HG02623 (cell line): ENCODE results near the gene VAMP3.
"Not testable (repeated sequence)": the region's sequence is repeated elsewhere in the genome, so short reads cannot be mapped to it uniquely, and the experiment has no call there.

Experiments
- ATAC-seq: cut with Tn5 transposase; IDR thresholded peaks from one replicate; pipeline ENCODE4 v1.9.1; 2021; ENCODE audit warnings: moderate library complexity; ENCODE audit not compliant: unreplicated experiment

Gene VAMP3

DNA sequence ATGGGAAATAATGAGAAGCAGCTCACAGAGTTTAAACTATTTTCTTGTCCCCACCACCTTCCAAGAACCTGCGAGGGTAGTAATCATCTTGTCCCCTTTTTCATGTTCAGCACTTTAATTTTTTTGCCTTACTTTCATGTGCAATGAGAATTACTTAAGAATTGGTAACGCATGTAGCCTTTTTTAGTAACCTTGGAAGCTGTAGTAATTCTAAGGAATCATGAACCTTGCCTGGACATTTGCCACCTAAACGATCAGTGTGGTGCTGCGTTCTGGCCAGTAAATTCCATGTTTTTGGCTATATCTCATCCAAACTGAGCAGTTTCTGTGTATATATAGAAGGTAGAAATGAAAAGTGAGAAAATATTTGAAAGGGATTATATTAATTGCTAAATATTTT lies 3.9 kb upstream of the VAMP3 start:
- ATAC-seq = no peak

DNA sequence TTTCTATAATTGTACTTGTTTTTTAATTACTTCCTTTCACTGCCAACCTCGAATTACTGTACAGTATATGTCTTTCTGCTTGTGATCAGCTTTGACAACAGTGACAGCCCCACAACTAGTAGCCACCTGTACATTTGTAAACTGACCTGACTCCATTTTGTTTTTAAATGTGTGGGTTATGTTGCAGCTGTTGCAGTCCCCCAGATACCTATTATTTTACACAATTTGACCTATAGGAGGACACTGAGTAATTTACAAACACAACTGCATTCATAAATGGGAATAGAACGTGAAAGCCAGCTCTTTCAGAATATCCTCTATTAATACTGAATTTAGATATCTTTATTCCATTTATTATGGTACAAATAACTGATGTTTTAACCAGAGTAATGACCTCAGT lies 2.5 kb upstream of the VAMP3 start:
- ATAC-seq = no peak

DNA sequence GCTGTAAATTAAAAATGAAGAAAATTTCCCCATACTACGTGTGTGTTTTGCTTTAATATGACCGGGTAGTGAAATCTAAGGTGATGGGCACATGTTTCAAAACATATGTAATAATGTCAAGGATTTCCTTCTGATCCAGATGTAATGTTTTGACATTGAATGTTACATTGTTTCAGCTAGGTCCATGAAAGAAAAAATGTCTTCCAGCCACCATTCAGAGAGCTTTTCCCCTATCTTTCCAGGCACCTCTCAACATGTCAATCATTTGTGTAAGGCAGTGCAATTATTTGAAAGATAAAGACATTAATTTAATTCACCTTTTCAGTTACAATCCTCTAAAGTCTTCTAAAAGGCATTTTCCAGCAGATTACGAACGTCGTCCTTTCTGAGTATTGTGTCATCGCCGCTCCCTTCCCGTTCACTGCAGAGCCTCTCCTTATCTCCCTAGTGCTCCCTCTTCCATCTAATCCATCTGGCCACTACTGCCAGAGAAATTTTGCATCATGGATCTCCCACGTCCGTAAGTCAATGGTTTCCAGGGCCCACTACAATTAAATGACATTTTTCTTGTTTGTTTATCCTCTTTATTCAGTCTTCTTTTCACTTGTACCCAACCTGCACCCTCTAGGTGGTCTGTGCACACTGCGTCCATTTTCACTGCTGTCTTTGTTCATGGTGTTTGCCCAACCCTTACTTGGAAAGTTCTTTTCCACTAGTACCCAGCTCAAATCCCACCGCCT lies 1.3 kb upstream of the VAMP3 start:
- no peak for ATAC-seq

DNA sequence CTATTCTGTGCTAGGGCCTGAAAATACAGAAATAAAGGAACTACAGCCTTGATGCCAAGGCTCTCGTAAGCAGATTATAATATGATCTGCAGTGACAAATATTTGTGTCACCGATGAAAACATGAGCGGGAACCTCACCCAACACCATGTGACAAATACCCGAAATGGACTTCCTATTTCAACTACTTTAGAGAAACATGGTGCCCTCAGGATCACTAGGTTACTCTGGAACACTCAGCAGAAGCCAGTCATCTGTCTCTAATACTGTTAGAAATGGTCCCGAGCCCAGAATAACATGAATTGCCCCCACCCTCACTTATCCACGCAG lies 463 bp upstream of the VAMP3 start:
- ATAC-seq = no peak

DNA sequence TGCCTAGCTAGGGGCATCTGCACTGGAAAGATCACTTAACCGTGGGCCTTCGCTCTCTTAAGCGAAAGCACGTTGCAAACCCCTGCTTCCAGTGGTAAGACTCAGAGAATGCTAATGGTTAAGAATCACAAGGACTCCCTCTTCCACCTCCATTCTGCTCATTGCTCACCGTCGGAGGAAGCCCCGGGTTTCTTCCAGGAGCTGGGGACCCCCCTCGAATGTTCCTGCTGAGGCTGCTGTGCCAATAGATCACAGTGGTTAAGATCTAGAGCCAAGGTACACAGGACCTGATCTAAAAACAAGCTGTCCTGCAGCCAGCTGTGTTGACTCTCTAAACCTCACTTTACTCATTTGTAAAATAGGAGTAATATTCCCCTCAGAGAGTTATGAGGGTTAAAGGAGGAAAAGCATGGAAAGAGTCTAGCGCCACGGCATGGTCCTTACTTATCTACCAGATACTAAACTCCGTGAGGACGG lies 765 bp downstream of the VAMP3 start:
- ATAC-seq = no peak

DNA sequence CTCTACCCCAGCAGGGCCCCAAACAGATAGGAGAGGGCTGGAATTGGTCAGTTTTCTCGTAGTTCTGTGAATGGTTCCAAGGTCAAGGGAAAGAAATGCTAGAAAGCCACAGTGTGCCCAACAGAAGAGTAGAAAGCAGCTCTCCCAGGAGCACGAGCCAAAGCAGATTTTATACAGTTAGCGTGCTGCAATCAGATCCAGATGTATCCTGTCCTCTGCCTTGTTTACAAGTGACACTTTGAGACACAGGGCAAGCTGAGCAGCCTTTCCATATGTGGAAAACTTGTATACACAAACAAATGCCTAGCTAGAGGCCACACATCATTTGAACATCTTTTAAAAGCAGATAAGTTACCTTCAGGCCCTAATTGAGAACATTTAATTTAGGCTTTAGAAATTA lies 6.5 kb downstream of the VAMP3 start:
- no peak for ATAC-seq

DNA sequence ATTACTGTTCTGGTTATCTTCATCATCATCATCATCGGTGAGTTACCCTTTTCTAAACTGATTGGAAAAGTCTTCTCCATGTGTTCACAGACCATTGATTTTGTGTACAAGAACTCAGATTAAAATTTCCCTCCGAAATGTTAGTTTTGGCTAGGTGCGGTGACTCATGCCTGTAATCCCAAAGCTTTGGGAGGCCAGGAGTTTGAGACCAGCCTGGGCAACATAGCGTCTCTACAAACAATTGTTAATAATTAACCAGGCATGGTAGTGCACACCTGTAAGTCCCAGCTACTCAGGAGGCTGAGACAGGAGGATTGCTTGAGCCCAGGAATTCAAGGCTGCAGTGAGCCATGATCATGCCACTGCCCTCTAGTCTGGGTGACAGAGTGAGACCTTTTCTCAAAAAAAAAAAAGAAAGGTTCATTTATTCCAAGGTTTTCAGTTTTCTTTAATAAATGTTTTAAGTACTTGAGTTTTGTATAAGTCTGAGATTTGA lies 7.1 kb downstream of the VAMP3 start:
- ATAC-seq = no peak

DNA sequence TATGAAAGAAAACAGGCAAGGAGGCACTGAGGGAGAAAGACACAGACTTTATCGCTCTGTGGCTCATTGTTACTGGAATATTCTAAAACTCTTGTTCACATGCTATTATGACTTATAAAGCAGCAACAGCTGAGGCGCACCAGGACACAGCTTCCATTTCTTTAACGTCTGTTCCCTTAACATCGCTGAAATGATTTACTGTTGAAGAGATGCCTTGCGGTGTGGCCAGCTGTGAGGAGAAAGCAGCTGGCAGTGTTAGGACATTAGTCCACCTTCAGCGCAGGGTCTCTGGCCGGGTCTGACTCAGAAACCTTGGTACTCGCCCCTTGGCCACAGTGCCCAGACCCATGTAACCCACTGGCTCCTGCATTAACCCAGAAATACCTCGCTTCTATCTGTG lies 9.9 kb downstream of the VAMP3 start:
- ATAC-seq = no peak

DNA sequence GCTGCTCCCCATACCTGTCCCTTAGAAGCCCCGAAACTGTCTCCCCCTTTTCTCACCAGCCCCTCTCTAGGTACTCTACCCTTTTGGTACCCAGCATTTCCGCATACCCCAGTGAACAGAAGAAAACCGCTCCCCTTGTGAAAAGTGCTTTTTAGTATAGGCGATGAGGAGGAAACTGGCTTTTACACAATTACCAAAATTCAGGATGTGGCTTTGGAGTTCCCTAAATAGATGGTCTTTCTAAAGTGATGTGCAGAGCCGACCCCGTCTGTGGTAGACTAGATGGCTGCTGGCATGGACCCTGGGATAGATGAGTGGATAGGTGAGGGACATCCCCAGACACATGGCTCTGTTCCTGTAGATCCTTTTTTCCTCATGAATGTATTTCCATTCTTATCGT lies 10.4 kb downstream of the VAMP3 start:
- no peak for ATAC-seq

DNA sequence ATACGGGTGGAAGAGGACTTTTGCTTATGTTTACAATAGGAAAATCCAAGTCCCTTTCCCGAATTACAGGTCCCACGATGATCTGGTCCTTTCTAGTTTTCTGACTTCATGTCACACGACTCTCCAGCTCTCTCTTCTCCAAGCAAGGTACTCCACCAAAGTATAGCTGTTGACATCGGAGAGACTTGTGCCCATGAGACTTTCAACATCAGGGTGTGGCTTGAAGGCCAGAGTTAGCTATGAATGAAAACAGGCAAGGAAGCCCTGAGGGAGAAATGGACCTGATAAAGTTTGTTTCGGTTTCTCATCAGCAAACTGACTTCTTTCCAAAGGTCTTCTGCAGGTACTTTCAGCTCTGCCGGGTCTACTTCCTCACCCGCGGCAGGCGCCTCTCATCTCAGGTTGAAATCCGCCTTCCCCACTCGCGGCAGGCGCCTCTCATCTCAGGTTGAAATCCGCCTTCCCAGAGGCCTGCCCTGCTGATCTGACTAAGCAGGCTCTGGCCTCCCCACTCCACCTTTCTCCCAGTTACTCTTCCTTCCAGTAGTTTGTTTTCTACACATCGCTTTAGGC lies 10.9 kb downstream of the VAMP3 start:
- ATAC-seq = no peak

DNA sequence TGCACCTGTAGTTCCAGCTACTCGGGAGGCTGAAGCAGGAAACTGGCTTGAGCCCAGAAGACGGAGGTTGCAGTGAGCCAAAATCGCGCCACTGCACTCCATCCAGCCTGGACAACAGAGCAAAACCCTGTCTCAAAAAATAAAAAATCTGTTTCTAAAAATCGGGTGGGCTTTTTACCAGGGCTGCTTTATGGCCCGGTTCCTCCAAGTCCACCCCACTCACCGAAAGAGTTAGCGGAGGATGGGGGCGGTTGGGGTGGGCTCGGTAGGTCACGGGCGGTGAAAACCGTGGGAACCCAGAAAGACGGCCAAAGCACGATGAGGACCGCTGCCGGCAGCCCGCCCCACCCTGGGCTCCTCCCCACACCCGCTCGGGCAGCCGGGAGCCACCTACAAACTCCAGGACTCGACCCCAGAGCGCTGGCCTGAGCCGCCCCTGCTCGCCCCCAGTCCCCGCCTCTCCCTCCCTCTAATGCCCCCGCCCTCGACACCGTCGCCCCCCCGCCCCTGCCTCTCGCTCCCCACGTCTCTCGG lies 12.1 kb downstream of the VAMP3 start:
- no peak for ATAC-seq

DNA sequence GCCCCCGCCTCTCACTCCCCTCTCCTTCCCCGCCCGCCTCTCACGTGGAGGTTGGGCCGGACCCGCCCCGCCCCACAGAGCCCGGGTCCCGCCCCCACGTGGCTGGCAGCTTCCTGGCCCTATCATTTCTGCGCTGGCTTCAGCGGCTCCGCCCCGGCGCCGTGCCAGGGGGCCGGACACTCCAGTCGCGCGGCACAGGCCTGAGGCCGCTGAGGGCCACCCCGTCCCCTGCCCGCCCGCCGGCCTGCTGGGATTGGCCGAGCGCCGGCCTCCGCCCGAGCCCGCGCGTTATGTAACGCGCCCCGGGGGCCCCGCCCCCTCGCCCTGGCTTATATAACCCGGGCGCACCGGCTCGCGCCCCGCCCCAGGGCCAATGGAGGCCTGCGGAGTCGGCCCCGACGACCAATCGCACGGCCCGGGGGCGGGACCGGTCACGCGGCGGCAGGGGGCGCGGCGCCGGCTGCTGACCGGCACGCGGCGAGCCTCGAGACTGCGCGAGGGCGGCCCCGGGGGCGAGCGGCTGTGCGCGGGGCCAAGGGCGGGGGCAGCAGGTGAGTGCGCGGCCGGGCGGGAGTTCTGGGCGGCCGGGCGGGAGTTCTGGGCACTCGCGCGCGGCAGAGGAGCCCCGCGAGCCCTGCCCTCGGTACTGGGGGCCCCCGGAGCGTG lies 12.9 kb downstream of the VAMP3 start, which contains the start of gene PER3:
PER3 (plus strand) TSS at position 466 of the 666 bp plus-strand sequence. CDS start 587 bp downstream, outside the sequence.
- ATAC-seq = peak; percentile 88

DNA sequence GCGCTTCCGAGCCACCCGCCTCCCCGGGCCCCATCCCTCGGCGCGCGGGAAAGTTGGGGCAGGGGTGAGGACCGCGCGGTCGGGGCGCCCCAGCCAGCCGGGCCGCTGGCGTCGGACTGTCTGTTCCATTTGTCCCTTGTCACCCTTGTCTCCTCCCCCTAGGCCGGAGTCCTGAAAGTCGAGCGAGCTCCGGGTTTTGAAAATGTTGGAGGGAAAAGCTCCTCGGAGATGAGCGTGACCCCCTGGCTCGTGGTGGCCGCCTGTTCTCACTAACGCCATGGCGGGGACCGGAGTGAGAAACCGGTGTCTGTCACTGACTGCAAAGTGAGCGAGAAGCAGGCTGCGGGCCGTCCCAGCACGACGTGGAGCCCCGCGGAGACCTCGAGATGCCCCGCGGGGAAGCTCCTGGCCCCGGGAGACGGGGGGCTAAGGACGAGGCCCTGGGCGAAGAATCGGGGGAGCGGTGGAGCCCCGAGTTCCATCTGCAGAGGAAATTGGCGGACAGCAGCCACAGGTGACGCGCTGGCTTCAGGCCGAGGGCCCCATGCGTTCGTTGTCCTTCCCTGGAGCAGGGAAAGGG lies 13.5 kb downstream of the VAMP3 start:
- ATAC-seq = no peak

DNA sequence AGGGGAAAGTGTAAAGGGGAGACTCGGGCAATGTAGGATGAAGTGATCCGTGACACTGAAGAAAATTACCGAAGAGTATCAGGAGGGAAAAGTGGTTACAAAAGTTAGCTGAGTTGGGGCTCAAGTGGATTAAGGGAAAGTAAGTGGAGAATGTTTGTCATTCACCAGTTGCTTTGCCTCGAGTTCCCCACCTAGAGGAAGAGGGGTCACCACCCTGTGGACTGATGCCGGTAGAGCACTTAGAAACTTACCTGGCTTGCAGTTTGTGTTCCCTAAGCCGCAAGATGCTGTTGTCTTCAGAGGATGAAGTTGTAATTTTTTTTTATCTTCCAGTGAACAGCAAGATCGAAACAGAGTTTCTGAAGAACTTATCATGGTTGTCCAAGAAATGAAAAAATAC lies 14.0 kb downstream of the VAMP3 start:
- no peak for ATAC-seq

DNA sequence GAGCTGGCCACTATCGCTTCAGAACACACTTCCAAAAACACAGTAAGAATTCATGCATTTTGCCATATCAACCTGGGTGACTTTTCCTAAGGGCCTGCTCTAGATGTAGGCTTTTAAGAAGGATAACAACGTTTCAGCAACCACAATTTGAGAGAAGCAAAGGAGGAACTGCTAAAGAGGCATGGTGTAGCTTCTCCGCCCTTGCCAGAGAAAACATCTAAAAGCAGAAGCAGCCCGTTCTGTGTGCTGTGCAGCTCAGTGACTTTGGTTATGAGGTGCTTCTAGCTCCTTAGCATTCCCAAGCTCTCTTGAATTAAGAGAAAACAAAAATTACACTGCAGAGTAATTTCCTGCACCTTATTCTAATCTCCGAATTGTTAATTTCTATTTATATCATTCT lies 15.7 kb downstream of the VAMP3 start:
- no peak for ATAC-seq

DNA sequence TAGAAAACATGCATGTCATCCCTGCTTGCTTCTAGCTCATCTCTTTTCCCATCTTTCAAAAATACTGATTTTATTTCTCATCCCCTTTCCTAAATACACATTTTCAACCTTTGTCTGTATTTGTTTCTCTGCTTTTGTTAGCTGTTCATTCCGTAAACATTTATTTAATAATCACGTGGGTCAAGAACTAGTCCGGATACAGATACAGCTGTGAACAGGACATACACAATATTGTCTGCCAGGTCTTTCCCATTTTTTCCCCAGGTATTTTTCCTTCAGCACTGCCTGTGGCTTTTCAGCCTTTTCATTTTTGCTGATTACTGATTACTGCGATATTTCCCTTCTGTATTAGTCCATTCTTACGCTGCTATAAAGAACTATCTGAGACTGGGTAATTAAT lies 18.7 kb downstream of the VAMP3 start:
- ATAC-seq = no peak

DNA sequence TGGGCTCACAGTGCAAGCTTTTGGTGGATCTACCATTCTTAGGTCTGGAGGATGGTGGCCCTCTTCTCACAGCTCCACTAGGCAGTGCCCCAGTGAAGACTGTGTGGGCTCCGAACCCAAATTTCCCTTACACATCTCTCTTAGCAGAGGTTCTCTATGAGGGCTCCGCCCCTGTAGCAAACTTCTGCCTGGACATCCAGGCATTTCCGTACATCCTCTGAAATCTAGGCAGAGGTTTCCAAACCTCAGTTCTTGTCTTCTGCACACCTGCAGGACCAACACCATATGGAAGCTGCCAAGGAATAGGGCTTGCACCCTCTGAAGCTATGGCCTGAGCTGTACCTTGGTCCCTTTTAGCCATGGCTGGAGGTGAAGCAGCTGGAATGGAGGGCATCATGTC lies 19.9 kb downstream of the VAMP3 start:
- not testable (repeated sequence) for ATAC-seq

DNA sequence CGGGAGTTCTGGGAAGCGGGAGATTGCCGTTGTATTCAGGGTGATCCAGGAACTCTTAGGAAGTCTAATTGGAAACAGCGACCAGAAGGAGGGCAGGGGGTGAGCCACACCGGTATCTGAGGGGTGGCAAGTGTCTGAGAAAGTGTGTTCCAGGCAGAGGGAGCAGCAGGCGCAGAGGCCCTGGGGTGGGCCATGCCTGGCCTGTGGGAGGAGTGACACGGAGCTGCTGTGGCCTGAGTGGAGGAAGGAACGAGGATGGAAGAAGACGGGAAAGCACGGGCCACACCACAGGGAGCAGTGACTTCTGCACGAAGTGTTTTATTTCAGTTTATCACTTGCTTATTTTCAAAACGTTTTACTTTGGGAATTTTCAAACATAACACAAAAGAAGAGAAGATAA lies 24.3 kb downstream of the VAMP3 start:
- ATAC-seq = no peak

DNA sequence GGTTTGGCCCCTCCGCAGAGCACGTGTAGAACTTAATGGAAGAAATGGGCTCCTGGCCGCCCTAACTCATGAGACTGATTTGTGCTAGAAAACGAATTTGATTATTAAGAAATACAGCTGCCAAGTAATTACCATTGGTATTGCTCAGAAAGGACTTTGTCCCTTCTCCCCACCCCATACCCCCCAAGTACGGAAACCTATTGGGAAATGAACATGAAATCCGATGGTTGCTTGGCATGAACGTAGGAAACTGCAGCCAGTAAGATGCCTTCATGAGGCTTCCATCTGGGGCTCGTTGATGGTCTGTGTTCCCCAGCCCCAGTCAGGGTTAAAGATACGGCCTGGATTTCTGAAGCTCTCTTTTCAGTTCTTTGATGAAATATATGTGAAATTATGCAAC lies 34.4 kb downstream of the VAMP3 start:
- ATAC-seq = no peak

DNA sequence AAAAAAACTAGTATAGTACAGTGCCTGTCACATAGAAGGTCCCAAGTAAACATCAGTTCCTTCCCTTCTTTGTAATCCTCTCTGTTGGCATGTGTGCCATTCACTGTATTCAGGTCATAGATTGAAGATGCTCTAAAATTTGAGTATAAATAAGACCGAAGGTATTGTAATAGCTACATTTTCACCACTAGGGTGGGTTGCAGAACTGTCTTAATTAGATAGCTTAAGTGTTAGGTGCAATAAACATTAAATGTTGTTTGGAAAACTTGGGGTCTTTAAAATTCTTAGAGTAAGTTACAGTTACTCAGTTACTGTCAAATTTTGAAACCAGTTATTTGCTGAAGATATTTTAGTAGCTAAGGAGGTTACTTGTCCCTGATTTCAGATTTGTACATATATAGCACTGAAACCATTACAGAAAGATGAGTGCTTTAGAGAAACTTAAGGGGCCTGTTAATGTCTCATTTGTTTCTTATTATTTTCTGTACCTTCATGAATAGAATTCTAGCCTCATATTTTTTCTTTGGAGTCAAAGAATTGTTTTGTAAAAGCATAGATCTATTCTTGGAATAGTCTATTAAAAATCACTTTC lies 37.3 kb downstream of the VAMP3 start:
- no peak for ATAC-seq

DNA sequence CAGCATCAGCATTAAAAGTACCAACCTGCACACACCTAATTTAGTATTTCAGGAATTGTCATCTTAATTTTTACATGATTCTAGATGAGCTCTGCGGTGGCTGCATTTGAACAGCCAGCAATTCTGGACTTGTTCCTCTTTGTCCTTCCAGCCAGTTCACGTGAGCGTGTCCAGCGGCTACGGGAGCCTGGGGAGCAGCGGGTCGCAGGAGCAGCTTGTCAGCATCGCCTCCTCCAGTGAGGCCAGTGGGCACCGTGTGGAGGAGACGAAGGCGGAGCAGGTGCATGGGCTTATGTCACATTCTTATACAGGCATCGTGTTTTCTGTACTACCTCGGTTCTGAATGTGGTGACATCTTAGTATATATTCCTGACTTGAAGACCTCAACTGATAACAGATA lies 38.6 kb downstream of the VAMP3 start:
- no peak for ATAC-seq
